ENCODE measurements around the gene RPTOR. TPM values are rescaled to one million over a fixed set of nuclear protein-coding genes. Genes with fewer than 3 reads are reported as not detected.

The RPTOR gene
- polyA plus RNA-seq, 1 experiment = 10.8 TPM

DNA sequence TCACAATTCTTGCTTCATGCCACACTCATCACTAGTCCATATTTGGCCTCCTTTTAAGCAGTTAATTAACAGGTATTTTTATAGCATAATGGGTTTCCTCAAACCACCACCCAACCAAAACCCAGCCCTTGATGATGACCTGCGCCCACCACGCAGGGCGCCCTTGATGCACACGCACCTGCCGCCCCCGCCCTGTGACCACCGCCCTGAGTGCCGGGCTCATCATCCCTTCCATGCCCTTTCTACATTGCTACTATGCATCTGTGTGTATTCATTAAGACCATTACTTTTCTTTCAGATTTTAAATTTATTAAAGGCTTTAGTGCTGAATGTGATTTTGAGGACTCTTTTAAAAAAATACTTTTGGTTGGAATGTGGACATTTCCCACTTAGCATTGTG, 242.2 kb downstream of the RPTOR start:
- TF ChIP-seq CTCF (IDR thresholded peaks at IDR 0.05; ENCODE audit: insufficient read depth, low read depth, low read length) = no peak
- POLR2A ChIA-PET = no interaction called here
- CTCF ChIA-PET = no interaction called here

GRCh38 chr17:80787881-80788280, 243.2 kb downstream of the RPTOR start:
- Histone ChIP-seq H3K36me3 (ENCODE audit: control insufficient read depth, insufficient read depth, low read length) (no peaks in the 10 kb centered on the region; the same call in 1 of the 2 replicates), H3K27me3 (ENCODE audit: control insufficient read depth, insufficient read depth, low read length) (no peaks in the 10 kb centered on the region), H3K4me3 (ENCODE audit: low read depth, low read length) (no peak overlapping the region)
- ChIA-PET POLR2A (no interaction called here), CTCF (interaction anchor here (0.7 kb wide), 1 partner anchor 37 kb away, joined by 3 read pairs; no protein-coding TSS in a partner anchor)
- DNase-seq (ENCODE audit: low read depth) = no peak
- no peak for TF ChIP-seq CTCF (IDR thresholded peaks at IDR 0.05; ENCODE audit: insufficient read depth, low read depth, low read length)

More for the DNA sequence above, 242.2 kb downstream of the RPTOR start:
- no peaks in the 10 kb centered on the region for H3K27me3 ChIP-seq (ENCODE audit: control insufficient read depth, insufficient read depth, low read length)
- no peaks in the 10 kb centered on the region; the same call in 1 of the 2 replicates for H3K36me3 ChIP-seq (ENCODE audit: control insufficient read depth, insufficient read depth, low read length)
- DNase-seq (ENCODE audit: low read depth) = no peak
- H3K4me3 ChIP-seq (ENCODE audit: low read depth, low read length) = no peak overlapping the region

DNA sequence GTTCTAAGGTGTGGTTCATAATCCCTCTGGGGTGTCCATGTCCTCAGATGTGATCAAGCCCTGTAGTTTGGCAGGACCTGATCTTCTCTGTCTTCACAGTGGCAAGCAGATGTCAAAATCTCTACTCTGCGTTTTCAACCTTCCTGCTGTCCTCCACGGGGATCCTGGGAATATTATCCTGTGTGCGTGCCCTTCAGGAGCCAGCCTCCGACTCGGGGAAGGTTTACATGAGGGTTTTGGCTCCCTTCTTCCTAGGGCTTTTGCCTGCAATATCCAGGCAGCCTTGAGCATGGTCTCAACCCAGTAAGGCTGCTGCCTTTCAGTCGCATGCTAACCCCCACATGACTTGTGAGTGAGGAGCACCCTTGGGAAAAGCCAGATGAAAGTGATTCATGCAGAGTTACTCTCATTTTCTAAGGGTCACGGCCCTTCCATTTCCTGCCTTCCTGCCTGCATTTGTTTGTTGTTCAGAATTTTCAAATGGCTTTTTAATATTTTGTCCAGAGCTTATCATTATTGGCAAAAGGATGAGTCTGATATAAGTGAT, 244.8 kb downstream of the RPTOR start:
- ChIA-PET CTCF (interaction anchor here (1.0 kb wide), 1 partner anchor 8 kb away, joined by 3 read pairs; no protein-coding TSS in a partner anchor), POLR2A (no interaction called here)
- DNase-seq (ENCODE audit: low read depth) = peak; percentile 65
- no peaks in the 10 kb centered on the region; the same call in 1 of the 2 replicates for H3K36me3 ChIP-seq (ENCODE audit: control insufficient read depth, insufficient read depth, low read length)
- no peak for TF ChIP-seq CTCF (IDR thresholded peaks at IDR 0.05; ENCODE audit: insufficient read depth, low read depth, low read length)
- H3K4me3 ChIP-seq (ENCODE audit: low read depth, low read length) = no peak overlapping the region
- no peaks in the 10 kb centered on the region for H3K27me3 ChIP-seq (ENCODE audit: control insufficient read depth, insufficient read depth, low read length)

DNA sequence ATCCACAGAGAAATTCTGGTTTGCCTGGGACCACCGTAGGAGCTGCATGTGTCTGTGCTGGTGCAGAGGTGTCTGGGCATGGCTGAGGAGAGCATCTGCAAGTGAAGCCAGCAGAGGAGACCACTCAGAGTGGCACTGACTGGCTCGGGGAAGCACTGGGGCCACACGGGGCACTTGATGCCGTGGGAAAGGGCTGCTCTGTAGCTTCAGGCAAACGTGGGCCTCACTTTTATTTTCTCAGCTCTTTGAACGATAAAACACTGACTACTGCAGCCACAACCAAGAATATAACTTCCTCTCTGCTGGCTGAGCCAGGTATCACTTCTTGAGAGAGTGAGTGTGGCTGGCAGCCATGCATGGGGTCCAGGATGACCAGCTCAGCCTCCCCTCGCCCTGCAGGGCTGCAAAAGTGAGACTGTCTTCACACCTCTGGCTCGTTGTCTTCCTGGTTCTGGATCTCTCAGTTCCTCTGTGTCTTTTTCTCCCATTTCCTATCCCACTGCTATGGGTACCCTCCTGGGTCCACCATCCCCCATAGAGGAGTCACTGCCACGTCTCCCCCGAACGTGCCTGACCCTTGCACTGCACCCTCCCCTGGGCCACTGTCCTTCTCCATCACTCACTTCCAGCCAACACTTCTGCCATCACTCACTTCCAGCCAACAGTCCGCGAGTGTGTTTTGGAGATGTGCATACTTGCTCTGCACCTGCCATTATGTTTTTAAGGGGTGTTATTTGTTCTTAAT, 245.6 kb downstream of the RPTOR start:
- Histone ChIP-seq H3K36me3 (ENCODE audit: control insufficient read depth, insufficient read depth, low read length) (no peaks in the 10 kb centered on the region; the same call in 1 of the 2 replicates), H3K27me3 (ENCODE audit: control insufficient read depth, insufficient read depth, low read length) (no peaks in the 10 kb centered on the region), H3K4me3 (ENCODE audit: low read depth, low read length) (no peak overlapping the region)
- CTCF ChIA-PET = interaction anchor here (1.0 to 1.6 kb wide), 3 partner anchors 9 to 14 kb away, joined by 3 to 4 read pairs (median 3); no protein-coding TSS in a partner anchor
- POLR2A ChIA-PET = no interaction called here
- no peak for DNase-seq (ENCODE audit: low read depth)
- no peak for TF ChIP-seq CTCF (IDR thresholded peaks at IDR 0.05; ENCODE audit: insufficient read depth, low read depth, low read length)

DNA sequence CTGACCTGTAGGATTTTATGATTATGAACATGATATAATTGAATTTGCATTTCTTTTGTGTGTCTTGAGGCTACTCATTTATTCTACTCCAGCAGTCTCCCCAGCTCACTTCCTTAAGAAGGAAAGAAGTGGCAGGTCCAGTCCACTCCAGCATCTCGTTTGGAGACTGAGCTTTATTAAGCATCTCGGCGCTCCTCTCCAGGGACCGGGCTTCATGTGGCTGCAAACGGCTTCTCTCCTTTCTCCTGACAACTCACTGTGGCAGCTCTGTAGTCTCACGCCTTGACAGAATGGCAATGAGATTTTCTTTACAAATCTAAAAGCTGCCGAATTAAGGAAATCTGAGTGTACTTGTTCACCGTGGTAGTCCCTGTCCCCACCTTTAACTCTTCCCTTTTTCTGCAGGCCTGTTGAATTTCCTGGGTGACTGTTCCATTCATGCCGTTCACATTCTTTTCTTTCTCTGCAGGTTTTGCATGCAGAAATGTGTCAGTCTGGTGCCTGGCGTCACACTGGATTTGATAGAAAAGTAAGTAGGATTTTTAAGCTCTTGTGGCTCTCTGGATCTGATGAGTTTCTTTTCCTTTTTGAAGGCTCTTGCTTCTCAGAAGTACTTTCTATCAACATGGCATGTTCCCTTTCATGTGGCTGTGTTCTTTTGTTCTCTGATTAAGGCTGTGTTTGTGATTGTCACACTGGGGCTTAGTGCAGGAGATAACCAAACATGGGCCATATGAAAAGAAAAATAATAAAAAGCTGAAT, 246.5 kb downstream of the RPTOR start:
- CTCF ChIA-PET = interaction anchor here (1.2 to 1.6 kb wide), 3 partner anchors 11 to 69 kb away, joined by 3 to 4 read pairs (median 4); no protein-coding TSS in a partner anchor

More for the DNA sequence above, 246.5 kb downstream of the RPTOR start:
- no peak for DNase-seq (ENCODE audit: low read depth)
- peaks cover 3% of the 10 kb centered on the region; the same call in 1 of the 2 replicates for H3K36me3 ChIP-seq (ENCODE audit: control insufficient read depth, insufficient read depth, low read length)
- POLR2A ChIA-PET = no interaction called here
- no peak overlapping the region for H3K4me3 ChIP-seq (ENCODE audit: low read depth, low read length)
- H3K27me3 ChIP-seq (ENCODE audit: control insufficient read depth, insufficient read depth, low read length) = no peaks in the 10 kb centered on the region
- TF ChIP-seq CTCF (IDR thresholded peaks at IDR 0.05; ENCODE audit: insufficient read depth, low read depth, low read length) = no peak

All from BJ (cell line).